Measurements from ENCODE around the gene GRK1.
"Not testable (repeated sequence)": the region's sequence is repeated elsewhere in the genome, so short reads cannot be mapped to it uniquely, and the experiment has no call there.

Gene GRK1

DNA sequence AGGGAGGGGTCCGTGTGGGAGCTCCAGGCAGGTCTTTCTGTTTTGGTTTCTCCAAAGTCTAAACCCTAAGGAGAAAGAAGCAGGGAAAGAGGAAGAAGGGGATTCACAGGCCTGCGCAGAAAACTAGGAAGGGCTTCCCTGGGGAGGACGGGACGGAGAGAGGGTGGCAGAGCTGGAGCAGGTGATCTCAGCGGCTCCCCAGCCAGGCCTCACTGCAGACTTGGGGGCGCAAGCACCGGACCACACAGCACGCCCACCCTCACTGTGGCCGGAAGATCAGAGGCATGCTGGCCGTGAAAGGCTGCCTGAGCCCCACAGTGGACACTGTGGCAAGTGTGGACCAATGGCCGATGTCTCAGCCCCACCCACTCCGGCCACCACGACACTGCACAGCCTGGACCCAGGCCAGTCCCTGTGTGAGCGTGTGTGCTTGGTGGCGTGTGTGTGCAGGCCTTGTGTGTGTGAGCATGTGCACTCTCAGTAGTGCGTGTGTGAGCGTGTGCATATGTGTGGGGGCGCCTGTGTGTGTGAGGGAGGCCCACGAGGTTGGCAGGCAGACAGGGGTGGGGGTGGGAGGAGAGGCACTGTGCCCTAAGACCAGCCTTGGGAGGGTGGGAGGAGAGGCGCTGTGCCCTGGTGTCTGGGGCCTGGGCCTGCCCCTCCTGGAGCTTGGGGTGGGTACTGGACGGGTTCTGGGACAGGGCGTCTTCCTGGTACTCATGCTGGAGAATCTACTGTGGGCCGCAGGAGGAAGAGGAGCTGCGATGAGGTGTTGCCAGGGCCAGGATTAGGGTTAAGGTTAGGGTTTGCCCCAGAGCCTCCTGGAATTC, 76.6 kb downstream of the GRK1 start:
- no peak for DNase-seq (ENCODE audit: low read depth in 2 of 2)

DNA sequence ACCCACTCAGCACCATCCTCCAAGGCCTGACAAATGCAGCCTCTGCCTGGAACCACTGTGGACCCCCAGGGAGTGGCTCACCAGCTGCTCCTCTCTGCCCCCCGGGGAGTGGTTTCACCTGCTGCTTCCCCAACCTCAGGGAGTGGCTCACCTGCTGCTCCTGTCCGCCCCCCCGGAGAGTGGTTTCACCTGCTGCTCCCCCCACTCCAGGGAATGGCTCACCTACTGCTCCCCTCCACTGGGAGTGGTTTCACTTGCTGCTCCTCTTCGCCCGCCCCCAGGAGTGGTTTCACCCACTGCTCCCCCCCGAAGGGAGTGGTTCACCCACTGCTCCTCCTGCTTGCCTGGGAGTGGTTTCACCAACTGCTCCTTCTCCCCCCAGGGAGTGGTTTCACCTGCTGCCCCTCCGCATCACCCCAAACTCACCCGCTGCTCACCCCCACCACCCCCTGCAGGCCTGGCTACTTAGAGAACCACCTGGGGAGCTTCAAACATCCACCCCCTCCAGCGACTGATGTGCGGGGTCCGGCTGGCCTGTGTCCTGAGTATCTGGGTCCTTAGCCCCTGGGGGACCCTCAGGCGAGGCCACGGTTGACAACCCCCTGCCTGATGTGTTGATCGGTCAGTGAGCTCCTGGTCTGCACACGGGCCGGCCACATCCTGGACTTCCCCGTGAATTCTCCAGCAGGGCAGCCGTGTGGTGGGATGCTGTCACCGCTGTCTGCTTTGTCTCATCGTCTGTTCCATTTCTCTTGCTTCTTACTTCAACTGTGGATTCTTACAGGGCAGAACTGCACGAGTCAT, 77.4 kb downstream of the GRK1 start:
- no peak for DNase-seq (ENCODE audit: low read depth in 2 of 2)

DNA sequence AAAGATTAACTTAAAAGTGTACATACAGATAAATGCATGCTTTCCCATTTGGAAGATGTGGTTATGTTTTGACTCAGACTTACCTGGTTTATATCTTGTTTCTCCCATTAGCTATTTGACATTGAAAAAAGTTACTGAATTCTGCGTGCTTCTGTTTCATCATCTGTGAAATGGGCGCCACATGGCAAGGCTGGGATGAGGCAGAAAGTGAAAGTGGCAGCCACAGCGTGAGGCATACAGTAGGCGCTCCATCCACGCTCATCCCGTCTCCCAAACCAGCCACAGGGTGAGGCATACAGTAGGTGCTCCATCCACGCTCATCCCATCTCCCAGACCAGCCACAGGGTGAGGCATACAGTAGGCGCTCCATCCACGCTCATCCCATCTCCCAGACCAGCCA, 78.0 kb downstream of the GRK1 start:
- DNase-seq (ENCODE audit: low read depth in 2 of 2) = no peak

DNA sequence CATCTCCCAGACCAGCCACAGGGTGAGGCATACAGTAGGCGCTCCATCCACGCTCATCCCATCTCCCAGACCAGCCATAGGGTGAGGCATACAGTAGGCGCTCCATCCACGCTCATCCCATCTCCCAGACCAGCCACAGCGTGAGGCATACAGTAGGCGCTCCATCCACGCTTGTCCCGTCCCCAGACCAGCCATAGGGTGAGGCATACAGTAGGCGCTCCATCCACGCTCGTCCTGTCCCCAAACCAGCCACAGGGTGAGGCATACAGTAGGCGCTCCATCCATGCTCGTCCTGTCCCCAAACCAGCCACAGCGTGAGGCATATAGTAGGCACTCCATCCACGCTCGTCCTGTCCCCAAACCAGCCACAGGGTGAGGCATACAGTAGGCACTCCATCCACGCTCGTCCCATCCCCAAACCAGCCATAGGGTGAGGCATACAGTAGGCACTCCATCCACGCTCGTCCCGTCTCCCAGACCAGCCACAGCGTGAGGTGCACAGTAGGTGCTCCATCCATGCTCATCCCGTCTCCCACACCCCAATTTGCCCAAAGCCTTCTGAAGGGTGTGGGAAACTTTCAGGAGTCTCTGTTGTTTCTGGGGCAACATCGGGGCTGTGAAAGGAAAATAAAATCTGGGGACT, 78.6 kb downstream of the GRK1 start:
- not testable (repeated sequence) for DNase-seq (ENCODE audit: low read depth in 2 of 2)

DNA sequence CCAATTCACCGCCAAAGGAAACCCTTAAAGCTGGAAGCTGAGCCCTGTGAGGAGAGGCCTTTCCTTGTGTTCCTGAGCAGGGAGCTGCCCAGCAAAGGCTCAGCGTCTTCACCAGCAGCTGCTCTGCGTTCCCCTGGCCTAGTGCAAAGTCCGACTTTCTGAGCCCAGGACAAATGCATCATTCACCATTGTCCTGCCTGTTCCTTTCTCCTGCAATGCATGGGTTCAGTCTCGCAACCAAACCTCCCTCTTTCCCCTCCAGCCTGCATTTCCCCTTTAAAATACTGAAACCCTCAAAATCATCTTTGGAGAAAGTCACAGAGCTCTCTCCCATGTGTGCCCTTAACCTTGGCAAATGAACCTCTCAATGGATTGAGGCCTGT, 79.1 kb downstream of the GRK1 start:
- no peak for DNase-seq (ENCODE audit: low read depth in 2 of 2)

DNA sequence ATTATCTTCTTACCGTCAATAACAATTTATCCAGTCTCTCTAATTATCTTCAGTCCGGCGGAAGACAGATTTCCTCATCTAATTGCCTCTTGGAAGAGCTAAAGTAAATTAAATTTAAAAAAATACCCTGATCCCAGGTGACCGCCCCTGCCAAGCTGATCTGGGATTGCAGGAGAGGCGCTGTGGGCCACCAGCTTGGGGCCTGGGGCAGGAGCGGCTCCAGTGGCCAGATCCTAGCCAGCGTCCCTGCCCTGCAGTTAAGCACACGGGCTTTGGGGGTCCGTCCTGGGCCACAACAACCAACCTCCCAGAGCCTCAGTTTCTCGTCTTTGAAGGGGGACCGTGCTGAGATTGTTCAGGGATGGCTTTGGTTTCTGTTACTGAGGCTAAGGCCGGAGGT, 79.7 kb downstream of the GRK1 start:
- DNase-seq (ENCODE audit: low read depth in 2 of 2) = no peak

DNA sequence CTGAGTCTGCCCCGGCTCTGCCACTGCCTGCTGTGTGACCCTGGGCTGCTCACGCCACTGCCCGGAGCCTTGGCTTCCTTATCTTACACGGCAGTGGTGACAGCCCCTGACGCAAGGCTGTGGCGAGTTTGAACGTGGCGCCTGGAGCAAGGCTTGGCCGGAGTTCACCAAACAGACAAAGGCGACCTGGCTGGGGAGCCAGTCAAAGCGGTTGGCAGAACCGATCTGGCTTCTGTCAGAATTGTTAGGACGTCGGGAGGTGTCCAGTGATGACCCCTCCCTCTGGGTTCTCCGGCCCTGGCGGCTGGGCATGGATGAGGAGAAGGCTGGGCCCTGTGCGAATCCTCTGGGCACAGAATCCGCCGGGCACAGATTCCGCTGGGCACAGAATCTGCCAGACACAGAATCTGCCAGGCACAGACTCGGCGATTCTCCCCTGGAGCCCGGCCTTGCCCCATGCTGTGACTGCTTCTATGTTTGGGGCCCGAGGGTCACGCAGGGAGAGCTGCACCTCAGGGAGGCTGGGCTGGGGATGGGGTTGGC, 80.3 kb downstream of the GRK1 start:
- no peak for DNase-seq (ENCODE audit: low read depth in 2 of 2)

DNA sequence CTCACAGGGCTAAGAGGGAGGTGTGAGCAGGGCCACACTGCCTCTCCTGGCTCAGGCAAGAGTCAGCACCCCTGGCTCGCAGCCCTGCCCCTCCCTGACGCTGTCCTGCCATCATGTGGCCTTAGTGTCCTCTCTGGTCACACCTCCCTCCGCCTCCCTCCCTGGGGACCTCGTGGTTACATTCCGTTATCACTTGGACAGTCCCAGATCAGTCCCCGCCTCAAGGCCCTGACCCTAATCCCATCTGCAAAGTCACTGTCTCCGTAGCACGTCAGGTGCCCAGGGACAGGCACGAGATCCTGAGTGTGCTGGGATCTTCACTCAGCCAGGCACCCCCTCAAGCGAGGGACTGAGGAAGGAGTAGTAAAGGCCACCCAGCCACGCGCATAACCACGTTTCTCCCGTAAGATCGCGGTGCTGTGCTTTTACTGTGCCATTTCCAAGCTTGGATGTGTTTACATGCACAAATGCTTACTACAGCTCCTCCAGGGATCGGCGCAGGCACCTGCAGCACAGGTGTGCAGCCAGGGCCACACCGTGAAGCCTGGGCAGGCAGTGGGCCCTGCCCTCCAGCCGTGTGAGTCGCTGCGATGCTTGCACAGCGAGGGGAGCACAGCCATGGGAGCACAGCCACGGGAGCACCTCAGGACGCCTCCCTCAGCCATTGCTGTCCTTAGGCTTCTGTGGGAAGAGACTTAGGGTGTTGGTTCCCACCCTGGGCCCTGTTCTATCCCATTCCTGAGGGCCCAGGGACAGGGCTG, 81.3 kb downstream of the GRK1 start:
- DNase-seq (ENCODE audit: low read depth in 2 of 2) = no peak

DNA sequence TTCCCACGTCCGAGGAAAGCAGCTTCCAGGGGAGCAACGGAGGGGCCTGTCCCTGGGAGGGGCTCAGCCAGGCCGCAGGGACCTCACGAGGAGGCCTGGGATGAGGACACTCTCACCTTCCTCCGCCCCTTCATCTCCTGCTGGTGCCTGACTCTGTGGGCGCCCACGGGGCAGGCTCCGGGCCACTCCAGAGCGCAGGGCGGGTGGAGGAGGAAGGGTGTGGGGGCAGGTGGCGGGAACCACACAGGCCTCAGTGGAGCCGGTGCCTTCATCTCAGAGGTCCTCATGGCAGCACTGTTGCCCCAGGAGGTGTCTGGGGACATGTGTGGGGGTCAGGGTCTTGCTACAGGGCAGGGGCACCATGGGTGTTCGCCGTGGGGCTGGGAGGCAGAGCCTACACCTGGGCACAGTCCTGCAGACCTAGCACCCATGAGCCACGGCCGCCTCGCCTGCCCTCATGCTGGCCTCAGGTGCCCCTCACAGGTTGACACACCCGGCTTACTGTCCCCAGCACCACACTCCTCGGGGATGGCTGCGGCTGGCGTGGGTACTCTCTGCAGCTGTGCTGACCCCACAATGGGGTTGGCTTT, 81.9 kb downstream of the GRK1 start:
- DNase-seq (ENCODE audit: low read depth in 2 of 2) = no peak

DNA sequence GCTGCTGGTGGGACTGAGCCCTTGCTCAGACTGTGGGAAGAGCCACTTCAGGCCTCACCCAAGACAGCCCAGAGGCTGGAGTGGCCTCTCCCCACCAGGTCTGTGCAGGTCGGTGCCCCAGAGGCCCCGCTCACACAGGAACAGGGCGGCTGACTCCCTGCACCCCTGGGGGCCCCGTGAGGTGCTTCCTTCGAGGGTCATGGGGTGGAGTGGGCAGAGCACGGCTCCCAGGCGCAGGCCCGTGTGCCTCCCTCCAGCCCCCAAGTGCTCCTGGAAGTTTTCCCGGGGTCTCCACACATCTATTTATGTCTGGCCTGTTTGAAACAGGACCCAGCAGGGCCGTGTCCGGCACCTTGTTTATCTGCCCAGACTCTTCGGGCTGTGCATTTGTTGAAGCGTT, 82.5 kb downstream of the GRK1 start:
- no peak for DNase-seq (ENCODE audit: low read depth in 2 of 2)

DNA sequence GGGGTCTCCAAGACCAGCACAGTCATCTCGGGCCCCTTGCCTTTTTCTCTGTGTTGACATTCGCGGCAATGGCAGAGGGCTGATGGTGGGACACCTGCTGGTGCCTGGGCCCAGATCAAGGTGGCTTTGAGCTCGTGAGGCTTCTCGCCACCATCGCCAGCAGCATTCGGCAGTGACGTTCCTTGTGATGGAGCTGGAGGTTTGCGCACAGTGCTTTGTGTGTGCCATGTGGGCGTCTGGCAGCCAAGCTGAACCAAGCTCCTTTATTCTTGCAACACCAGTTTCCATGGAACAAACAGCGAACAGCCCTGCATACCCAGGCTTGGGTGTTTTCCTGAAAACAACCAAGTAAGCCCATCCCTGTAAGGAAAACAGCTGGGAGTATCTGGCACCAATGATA, 82.9 kb downstream of the GRK1 start:
- DNase-seq (ENCODE audit: low read depth in 2 of 2) = no peak

DNA sequence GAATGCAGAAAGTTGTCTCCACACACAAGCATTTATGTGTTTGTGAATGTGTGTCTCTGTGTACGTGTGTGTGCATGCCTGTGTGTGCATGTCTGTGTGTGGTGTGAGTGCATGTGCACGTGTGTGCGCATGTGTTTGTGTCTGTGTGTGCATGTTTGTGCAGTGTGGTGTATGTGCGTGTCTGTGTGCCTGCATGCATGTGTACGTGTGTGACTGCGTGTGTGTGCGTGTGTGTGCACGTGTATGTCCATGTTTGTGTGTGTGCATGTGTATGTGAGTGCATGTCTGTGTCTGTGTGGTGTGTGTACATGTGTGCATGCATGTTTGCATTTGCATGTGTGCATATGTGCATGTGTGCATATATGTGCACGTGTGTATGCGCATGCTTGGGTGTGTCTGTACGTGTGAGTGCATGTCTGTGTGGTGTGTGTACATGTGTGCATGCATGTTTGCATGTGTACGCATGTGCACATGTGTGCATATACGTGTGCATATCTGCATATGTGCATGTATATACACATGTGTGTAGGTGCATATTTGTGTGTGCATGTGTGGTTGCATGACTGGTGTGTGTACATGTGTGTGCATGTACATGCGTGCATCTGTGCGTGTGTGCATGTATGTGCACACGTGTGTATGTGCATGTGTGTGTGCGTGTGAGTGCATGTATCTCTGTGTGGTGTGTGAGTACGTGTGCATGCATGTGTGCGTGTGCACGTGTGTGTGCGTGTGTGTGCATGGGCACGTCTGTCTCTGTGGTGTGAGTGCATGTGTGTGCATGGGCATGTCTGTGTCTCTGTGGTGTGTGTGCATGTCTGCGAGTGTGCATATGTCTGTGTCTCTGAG, 83.8 kb downstream of the GRK1 start:
- DNase-seq (ENCODE audit: low read depth in 2 of 2) = no peak

DNA sequence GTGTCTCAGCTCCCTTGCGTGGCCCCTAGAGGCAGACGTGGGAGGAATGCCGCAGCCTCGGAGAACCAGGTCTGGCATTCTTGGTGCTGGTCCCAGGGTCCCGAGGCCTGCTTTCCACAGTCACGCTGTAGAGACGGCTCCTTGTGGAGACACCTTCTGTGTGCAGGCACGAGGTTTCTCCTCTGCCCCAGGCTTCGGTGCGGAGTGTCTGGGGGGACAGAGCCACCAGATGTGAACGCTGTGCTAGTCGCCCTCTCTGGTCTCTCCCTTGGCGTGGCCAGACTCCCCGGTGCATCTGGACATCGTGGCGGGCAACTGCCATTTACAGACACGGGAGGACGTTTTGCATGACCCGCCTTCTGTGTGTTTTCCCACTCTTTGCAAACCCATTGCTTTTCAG, 84.5 kb downstream of the GRK1 start:
- no peak for DNase-seq (ENCODE audit: low read depth in 2 of 2)

DNA sequence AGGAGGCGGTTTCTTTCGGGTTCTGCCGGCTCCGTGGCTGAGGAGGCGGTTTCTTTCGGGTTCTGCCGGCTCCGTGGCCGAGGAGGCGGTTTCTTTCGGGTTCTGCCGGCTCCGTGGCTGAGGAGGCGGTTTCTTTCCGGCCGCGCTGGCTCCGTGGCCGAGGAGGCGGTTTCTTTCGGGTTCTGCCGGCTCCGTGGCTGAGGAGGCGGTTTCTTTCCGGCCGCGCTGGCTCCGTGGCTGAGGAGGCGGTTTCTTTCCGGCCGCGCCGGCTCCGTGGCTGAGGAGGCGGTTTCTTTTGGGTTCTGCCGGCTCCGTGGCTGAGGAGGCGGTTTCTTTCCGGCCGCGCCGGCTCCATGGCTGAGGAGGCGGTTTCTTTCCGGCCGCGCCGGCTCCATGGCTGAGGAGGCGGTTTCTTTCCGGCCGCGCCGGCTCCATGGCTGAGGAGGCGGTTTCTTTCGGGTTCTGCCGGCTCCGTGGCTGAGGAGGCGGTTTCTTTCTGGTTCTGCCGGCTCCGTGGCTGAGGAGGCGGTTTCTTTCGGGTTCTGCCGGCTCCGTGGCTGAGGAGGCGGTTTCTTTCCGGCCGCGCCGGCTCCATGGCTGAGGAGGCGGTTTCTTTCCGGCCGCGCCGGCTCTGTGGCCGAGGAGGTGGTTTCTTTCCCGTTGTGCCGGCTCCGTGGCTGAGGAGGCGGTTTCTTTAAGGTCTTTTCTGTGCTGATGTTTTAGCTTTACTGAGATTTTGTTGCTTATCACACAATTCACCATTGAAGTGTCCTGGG, 85.4 kb downstream of the GRK1 start:
- DNase-seq (ENCODE audit: low read depth in 2 of 2) = not testable (repeated sequence)

DNA sequence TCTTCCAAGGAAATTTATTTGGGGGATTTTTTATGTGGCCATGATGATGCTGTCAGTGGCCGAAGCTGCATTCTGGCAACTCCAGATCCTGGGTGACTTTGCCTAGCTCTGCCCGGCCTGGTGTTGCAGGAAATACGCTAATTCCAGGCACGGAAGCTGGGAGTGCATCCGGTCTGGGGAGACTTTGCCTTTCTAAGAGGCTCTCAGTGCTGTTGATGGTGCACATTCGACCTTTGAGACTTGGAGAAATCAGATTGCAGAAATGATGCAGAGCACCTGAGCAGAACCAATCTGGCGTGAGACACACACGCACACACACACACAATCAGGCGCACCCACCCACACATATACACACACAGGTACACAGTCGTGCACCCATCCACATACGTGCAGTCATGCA, 86.2 kb downstream of the GRK1 start:
- no peak for DNase-seq (ENCODE audit: low read depth in 2 of 2)

DNA sequence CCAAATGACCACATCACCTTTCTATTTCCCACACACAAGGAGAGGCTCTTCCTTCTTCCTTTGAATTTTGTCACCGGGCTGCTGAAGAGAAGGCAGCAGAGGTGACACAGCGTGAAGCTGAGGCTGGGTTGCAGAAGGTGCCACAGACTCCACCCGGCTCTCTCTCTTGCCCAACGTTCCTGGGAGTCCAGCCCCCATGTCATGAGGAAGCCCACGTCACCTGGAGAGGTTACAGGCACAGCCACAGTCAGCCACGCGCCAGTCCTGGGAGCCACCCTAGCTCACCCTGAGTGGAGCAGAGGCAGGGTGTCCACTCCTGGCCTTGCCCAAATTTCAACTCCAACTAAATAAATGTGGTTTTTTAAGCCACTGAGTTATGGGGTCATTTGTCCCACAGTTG, 87.2 kb downstream of the GRK1 start:
- DNase-seq (ENCODE audit: low read depth in 2 of 2) = no peak

DNA sequence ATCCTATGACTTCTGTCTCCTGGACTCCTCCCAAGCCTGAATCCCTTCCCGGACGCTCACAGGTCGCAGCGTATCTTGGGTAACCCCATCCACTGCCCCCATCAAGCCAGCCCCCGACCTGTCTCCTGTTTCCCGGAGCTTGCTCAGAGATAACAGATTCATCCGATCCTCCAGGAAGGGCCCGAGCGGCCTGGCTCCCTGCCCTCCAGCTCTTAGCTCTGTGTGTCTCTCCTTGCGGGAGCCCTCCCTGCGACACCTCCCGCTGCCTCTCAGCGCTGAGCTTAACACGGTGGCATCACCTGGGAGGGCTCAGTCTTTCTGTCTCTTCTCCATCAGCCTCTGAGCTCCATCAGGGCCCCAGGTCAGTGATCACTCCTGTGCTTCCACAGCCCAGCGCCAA, 87.7 kb downstream of the GRK1 start:
- DNase-seq (ENCODE audit: low read depth in 2 of 2) = no peak

DNA sequence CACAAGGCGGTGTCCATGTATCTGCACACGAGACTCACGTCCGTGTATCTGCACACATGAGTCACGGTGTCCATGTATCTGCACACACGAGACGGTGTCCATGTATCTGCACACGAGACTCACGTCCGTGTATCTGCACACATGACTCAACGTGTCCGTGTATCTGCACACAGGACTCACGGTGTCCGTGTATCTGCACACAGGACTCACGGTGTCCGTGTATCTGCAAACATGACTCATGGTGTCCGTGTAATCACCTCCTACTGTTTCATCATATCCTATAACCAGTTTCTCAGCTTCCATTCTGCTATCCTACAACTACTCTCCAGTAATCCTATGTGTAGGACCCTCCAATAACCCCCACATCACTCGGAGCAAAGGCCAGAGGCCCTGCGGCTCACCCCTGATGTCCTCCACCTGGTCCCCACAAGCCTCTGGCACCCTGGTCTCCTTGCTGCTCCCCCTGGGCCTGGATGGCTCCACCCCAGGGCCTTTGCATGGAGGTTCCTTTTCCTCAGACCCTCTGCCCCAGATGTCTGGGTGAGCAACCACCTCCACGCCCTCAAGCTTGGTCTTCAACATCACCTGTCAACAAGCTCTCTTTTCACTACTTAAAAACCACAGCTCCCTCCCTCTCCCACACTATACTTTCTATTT, 89.5 kb downstream of the GRK1 start:
- DNase-seq (ENCODE audit: low read depth in 2 of 2) = no peak

All from stimulated activated CD4-positive, alpha-beta T cell treated with anti-CD3 and anti-CD28 coated beads, Interleukin-1b, Interleukin-23, amount 100 ng/mL, for 1 hour (primary cell).